Measurements from ENCODE around the gene ULK4.

GRCh38 chr3:41872157-41872556 lies 89.7 kb downstream of the ULK4 start:
- no peak for TF ChIP-seq CTCF (IDR thresholded peaks at IDR 0.05 in 4 of 5, conservative IDR thresholded peaks at IDR 0.05 in 1 of 5)
- TF ChIP-seq POLR2A (IDR thresholded peaks at IDR 0.05): no peak

Measured in gastrocnemius medialis (tissue), 4 donors.